Neural progenitor cell (in vitro differentiated cells): ENCODE results near the gene CDC16. TPM values are rescaled to one million over a fixed set of nuclear protein-coding genes. Genes with fewer than 3 reads are reported as not detected.
A peak's percentile ranks its signal among the peaks of the same experiment; 100 is the strongest.

Experiments used
- DNase-seq: peaks from one replicate; pipeline ENCODE4 v3.0.0-alpha.2; 2016; ENCODE audit warnings: low spot score
- H2AFZ ChIP-seq: fragments of 200-600 bp; sonication (generic); replicated peaks from 2 replicates; pipeline ENCODE4 v1.6.1; 2016; ENCODE audit warnings: antibody characterized with exemption
- H3F3A ChIP-seq: fragments of 200-600 bp; sonication (generic); 2 replicates; pipeline ENCODE4 v1.6.1; 2016; ENCODE audit warnings: antibody characterized with exemption, low read depth
- H3K27ac ChIP-seq: fragments of 200-600 bp; sonication (generic); 2 replicates; pipeline ENCODE4 v1.5.1; 2016; ENCODE audit warnings: mild to moderate bottlenecking
- H3K27me3 ChIP-seq: fragments of 200-600 bp; sonication (generic); 2 replicates; pipeline ENCODE4 v1.6.1; 2016; ENCODE audit warnings: mild to moderate bottlenecking, moderate library complexity
- H3K36me3 ChIP-seq: fragments of 200-600 bp; sonication (generic); 2 replicates; pipeline ENCODE4 v1.5.1; 2016
- H3K4me1 ChIP-seq: fragments of 200-600 bp; sonication (generic); 2 replicates; pipeline ENCODE4 v1.6.1; 2016; ENCODE audit warnings: mixed run types
- H3K4me2 ChIP-seq: fragments of 200-600 bp; sonication (generic); 2 replicates; pipeline ENCODE4 v1.6.1; 2016
- H3K4me3 ChIP-seq: fragments of 200-600 bp; sonication (generic); 2 replicates; pipeline ENCODE4 v1.5.1; 2016
- H3K79me2 ChIP-seq: fragments of 200-600 bp; sonication (generic); 2 replicates; pipeline ENCODE4 v1.6.1; 2016; ENCODE audit warnings: low read depth
- H3K9ac ChIP-seq: fragments of 200-600 bp; sonication (generic); 2 replicates; pipeline ENCODE4 v1.6.1; 2016
- H3K9me3 ChIP-seq: fragments of 200-600 bp; sonication (generic); 2 replicates; pipeline ENCODE4 v1.5.1; 2016; ENCODE audit warnings: low read depth
- H4K20me1 ChIP-seq: fragments of 200-600 bp; sonication (generic); 2 replicates; pipeline ENCODE4 v1.6.1; 2016; ENCODE audit warnings: low read depth
- H3K27ac Mint-ChIP-seq: 3 replicates; pipeline ENCODE4 v1.8.0; 2021; ENCODE audit warnings: mixed read lengths
- H3K27me3 Mint-ChIP-seq: 2 replicates; pipeline ENCODE4 v1.8.0; 2022; ENCODE audit warnings: low read depth, mild to moderate bottlenecking, inconsistent platforms, moderate library complexity, mixed read lengths; ENCODE audit not compliant: insufficient read depth
- H3K36me3 Mint-ChIP-seq: 3 replicates; pipeline ENCODE4 v1.8.0; 2021; ENCODE audit warnings: mixed read lengths
- H3K4me1 Mint-ChIP-seq: 3 replicates; pipeline ENCODE4 v1.8.0; 2021; ENCODE audit warnings: mixed read lengths
- H3K4me3 Mint-ChIP-seq: 3 replicates; pipeline ENCODE4 v1.8.0; 2021; ENCODE audit warnings: mild to moderate bottlenecking, moderate library complexity, mixed read lengths
- H3K9me3 Mint-ChIP-seq: 3 replicates; pipeline ENCODE4 v1.8.0; 2020; ENCODE audit warnings: mixed read lengths
- EZH2 ChIP-seq: fragments of 200-600 bp; sonication (generic); IDR thresholded peaks from 2 replicates; pipeline ENCODE4 v1.6.1; 2017; ENCODE audit warnings: antibody characterized with exemption, mild to moderate bottlenecking, moderate library complexity
- EZH2phosphoT487 ChIP-seq: fragments of 200-600 bp; sonication (generic); IDR thresholded peaks from 2 replicates; pipeline ENCODE4 v1.6.1; 2017; ENCODE audit warnings: antibody characterized with exemption
- total RNA-seq: library from RNA; depleted of rRNA; stranded (reverse); fragments of >200 nt; gene quantifications from 2 replicates; pipeline ENCODE4 v1.2.3, GENCODE V29; 2015; ENCODE audit warnings: low replicate concordance
- TF ChIP-seq, protein P1 (sequence below): fragments of 200-600 bp; sonication (generic); IDR thresholded peaks from 2 replicates; pipeline ENCODE4 v1.5.1; 2017; ENCODE audit warnings: antibody characterized with exemption, mild to moderate bottlenecking

Gene CDC16
- total RNA-seq, 1 donor from 2014 or later: 69.6 TPM

DNA sequence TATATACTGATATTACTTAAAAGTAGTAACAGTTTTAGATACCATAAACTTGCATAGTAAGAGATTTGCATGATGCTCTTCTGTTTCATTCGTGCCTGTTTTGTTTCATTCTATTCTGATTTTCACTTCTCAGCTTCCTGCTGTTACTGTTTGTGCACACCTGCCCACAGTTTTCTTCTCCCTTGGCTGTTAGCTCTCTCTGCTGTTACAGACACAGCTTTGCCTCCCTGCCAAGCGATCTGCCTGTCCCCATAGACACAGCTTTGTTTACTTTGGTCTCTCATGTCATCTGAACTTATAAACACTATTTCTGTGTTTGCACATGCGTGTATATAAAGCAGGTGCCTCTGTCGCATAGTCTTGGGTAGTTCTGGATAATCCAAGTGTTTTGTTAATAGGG is 25.3 kb downstream of the CDC16 start:
- peaks cover 26% of the 10 kb centered on the region for H3K36me3 Mint-ChIP-seq
- H3K27me3 Mint-ChIP-seq: peaks cover 2% of the 10 kb centered on the region
- H3K9me3 Mint-ChIP-seq: no peaks in the 10 kb centered on the region
- no peak overlapping the region for H3K27ac ChIP-seq
- no peak overlapping the region for H3K27ac Mint-ChIP-seq
- no peak for TF ChIP-seq EZH2
- TF ChIP-seq EZH2phosphoT487: no peak
- TF ChIP-seq, protein P1, sequence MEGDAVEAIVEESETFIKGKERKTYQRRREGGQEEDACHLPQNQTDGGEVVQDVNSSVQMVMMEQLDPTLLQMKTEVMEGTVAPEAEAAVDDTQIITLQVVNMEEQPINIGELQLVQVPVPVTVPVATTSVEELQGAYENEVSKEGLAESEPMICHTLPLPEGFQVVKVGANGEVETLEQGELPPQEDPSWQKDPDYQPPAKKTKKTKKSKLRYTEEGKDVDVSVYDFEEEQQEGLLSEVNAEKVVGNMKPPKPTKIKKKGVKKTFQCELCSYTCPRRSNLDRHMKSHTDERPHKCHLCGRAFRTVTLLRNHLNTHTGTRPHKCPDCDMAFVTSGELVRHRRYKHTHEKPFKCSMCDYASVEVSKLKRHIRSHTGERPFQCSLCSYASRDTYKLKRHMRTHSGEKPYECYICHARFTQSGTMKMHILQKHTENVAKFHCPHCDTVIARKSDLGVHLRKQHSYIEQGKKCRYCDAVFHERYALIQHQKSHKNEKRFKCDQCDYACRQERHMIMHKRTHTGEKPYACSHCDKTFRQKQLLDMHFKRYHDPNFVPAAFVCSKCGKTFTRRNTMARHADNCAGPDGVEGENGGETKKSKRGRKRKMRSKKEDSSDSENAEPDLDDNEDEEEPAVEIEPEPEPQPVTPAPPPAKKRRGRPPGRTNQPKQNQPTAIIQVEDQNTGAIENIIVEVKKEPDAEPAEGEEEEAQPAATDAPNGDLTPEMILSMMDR: no peak
- H3K4me1 Mint-ChIP-seq: no peaks in the 10 kb centered on the region
- no peak overlapping the region for H3K4me2 ChIP-seq
- H3F3A ChIP-seq: no peaks in the 10 kb centered on the region
- no peak overlapping the region for H3K4me3 Mint-ChIP-seq
- no peaks in the 10 kb centered on the region for H3K9me3 ChIP-seq
- no peak overlapping the region for H2AFZ ChIP-seq
- DNase-seq: no peak
- peaks cover 17% of the 10 kb centered on the region for H3K36me3 ChIP-seq
- H4K20me1 ChIP-seq: no peaks in the 10 kb centered on the region
- H3K4me3 ChIP-seq: no peak overlapping the region
- H3K9ac ChIP-seq: peak overlapping the region; percentile 12
- H3K27me3 ChIP-seq: no peaks in the 10 kb centered on the region
- H3K79me2 ChIP-seq: no peaks in the 10 kb centered on the region
- H3K4me1 ChIP-seq: no peaks in the 10 kb centered on the region

DNA sequence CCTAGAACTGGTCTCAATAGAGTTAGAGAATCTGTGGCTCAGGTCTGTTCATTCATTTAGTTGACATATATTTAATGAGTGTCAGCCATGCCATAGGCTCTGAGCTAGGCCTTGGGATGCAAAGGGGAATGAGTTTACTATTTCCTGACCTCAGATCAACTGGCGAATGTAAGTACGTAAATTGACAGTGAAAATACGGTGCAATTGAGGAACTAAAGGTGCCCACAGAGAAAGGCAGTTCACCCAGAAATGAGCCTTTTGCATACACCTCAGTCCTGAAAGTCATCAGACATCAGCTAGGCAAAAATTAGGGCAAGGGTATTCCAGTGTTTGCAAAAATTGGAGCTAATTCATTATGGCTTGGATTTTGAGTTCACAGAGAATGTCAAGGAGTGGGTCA is 26.1 kb downstream of the CDC16 start:
- Mint-ChIP-seq H3K9me3 (no peaks in the 10 kb centered on the region), H3K36me3 (peaks cover 30% of the 10 kb centered on the region), H3K27me3 (no peaks in the 10 kb centered on the region), H3K4me1 (no peaks in the 10 kb centered on the region), H3K4me3 (no peak overlapping the region), H3K27ac (no peak overlapping the region)
- Histone ChIP-seq H3K4me3 (no peak overlapping the region), H3K27me3 (no peaks in the 10 kb centered on the region), H4K20me1 (no peaks in the 10 kb centered on the region), H3K4me1 (no peaks in the 10 kb centered on the region), H3K4me2 (no peak overlapping the region), H3K79me2 (no peaks in the 10 kb centered on the region), H3K27ac (no peak overlapping the region), H2AFZ (no peak overlapping the region), H3K36me3 (peaks cover 11% of the 10 kb centered on the region), H3K9ac (no peak overlapping the region), H3F3A (no peaks in the 10 kb centered on the region), H3K9me3 (no peaks in the 10 kb centered on the region)
- TF ChIP-seq EZH2phosphoT487 (no peak), EZH2 (no peak)
- TF ChIP-seq, protein P1: no peak
- DNase-seq: no peak

DNA sequence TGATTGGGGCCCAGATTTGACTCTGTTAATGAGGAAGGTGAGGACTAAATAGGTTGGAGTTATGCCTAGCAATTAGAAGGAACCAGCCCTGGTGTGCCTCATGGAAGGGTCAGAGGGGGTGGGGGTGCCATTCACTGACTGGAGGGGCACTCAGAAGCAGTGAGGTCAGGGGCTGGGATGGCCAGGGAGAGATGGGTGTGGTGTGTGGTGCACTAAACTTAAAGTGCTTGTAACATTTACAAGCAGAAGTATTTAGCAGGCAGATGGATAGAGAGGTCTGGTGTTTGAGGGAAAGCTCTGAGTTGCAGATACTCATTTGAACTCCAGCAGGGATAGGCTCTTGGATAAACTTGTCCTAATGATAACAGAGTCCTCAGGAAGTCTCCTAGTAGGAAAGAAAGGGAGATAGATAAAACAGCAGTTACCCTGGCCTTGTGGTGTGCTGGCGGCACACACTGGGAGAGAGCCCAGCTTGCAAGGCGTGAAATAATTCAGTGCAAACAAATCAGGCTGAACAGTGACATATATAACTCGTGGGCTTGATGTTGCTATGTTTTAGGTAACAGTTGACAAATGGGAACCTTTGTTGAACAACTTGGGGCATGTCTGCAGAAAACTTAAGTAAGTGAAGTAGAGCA is 26.8 kb downstream of the CDC16 start:
- H3K79me2 ChIP-seq: no peaks in the 10 kb centered on the region
- H2AFZ ChIP-seq: no peak overlapping the region
- no peaks in the 10 kb centered on the region for H3F3A ChIP-seq
- Mint-ChIP-seq H3K9me3 (no peaks in the 10 kb centered on the region), H3K27me3 (no peaks in the 10 kb centered on the region), H3K4me3 (no peak overlapping the region), H3K27ac (no peak overlapping the region), H3K4me1 (no peaks in the 10 kb centered on the region), H3K36me3 (peaks cover 34% of the 10 kb centered on the region)
- TF ChIP-seq EZH2 (no peak), EZH2phosphoT487 (no peak)
- TF ChIP-seq, protein P1: no peak
- H3K4me3 ChIP-seq: no peak overlapping the region
- DNase-seq: no peak
- peaks cover 11% of the 10 kb centered on the region for H3K36me3 ChIP-seq
- no peaks in the 10 kb centered on the region for H4K20me1 ChIP-seq
- no peaks in the 10 kb centered on the region for H3K4me1 ChIP-seq
- no peaks in the 10 kb centered on the region for H3K27me3 ChIP-seq
- no peak overlapping the region for H3K9ac ChIP-seq
- H3K4me2 ChIP-seq: no peak overlapping the region
- H3K9me3 ChIP-seq: no peaks in the 10 kb centered on the region
- H3K27ac ChIP-seq: no peak overlapping the region
